Progenitor cell of endocrine pancreas (in vitro differentiated cells): Measurements from ENCODE around the gene KCNQ1. TPM values are rescaled to one million over a fixed set of nuclear protein-coding genes. Genes with fewer than 3 reads are reported as not detected.

ENCODE experiments used
- DNase-seq: peaks from one replicate; pipeline ENCODE4 v3.0.0; 2021; ENCODE audit warnings: low spot score; ENCODE audit not compliant: unreplicated experiment
- H3K27ac Mint-ChIP-seq: 2 replicates; pipeline ENCODE4 v1.8.0; 2021; ENCODE audit warnings: mild to moderate bottlenecking, moderate library complexity, mixed read lengths
- H3K27me3 Mint-ChIP-seq: 2 replicates; pipeline ENCODE4 v1.8.0; 2021; ENCODE audit warnings: mixed read lengths
- H3K36me3 Mint-ChIP-seq: 2 replicates; pipeline ENCODE4 v1.8.0; 2022; ENCODE audit warnings: mixed read lengths; ENCODE audit not compliant: insufficient read depth
- H3K4me1 Mint-ChIP-seq: 2 replicates; pipeline ENCODE4 v1.8.0; 2021; ENCODE audit warnings: low read depth, mixed read lengths
- H3K4me3 Mint-ChIP-seq: 2 replicates; pipeline ENCODE4 v1.8.0; 2021; ENCODE audit warnings: low read depth, mild to moderate bottlenecking, moderate library complexity, mixed read lengths
- H3K9me3 Mint-ChIP-seq: 2 replicates; pipeline ENCODE4 v1.8.0; 2021; ENCODE audit warnings: low read depth, mixed read lengths
- total RNA-seq: library from RNA; stranded (reverse); gene quantifications from 2 replicates; pipeline ENCODE4 v1.2.1, GENCODE V29; 2021
- TF ChIP-seq, protein P1 (sequence below): fragments of 200-600 bp; sonication (generic); IDR thresholded peaks from one replicate; pipeline ENCODE4 v1.5.0; 2021; ENCODE audit warnings: antibody characterized with exemption, mild to moderate bottlenecking; ENCODE audit not compliant: unreplicated experiment

Gene KCNQ1
- total RNA-seq, 1 donor from 2014 or later, result 3.3 TPM

- no peak for DNase-seq
- H3K27ac Mint-ChIP-seq, result peak overlapping the region; percentile 56
- H3K9me3 Mint-ChIP-seq, result no peaks in the 10 kb centered on the region
- peaks cover 18% of the 10 kb centered on the region for H3K4me1 Mint-ChIP-seq
- peaks cover 24% of the 10 kb centered on the region for H3K27me3 Mint-ChIP-seq
- no peak overlapping the region for H3K4me3 Mint-ChIP-seq
- TF ChIP-seq, protein P1, sequence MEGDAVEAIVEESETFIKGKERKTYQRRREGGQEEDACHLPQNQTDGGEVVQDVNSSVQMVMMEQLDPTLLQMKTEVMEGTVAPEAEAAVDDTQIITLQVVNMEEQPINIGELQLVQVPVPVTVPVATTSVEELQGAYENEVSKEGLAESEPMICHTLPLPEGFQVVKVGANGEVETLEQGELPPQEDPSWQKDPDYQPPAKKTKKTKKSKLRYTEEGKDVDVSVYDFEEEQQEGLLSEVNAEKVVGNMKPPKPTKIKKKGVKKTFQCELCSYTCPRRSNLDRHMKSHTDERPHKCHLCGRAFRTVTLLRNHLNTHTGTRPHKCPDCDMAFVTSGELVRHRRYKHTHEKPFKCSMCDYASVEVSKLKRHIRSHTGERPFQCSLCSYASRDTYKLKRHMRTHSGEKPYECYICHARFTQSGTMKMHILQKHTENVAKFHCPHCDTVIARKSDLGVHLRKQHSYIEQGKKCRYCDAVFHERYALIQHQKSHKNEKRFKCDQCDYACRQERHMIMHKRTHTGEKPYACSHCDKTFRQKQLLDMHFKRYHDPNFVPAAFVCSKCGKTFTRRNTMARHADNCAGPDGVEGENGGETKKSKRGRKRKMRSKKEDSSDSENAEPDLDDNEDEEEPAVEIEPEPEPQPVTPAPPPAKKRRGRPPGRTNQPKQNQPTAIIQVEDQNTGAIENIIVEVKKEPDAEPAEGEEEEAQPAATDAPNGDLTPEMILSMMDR, result no peak
- H3K36me3 Mint-ChIP-seq, result no peaks in the 10 kb centered on the region
Observed at GRCh38 chr11:2567026-2567671, 122.3 kb downstream of the KCNQ1 start.

- peaks cover 11% of the 10 kb centered on the region for H3K4me1 Mint-ChIP-seq
- no peak for DNase-seq
- H3K4me3 Mint-ChIP-seq, result no peak overlapping the region
- H3K36me3 Mint-ChIP-seq, result no peaks in the 10 kb centered on the region
- TF ChIP-seq, protein P1, result no peak
- peaks cover 23% of the 10 kb centered on the region for H3K27me3 Mint-ChIP-seq
- no peaks in the 10 kb centered on the region for H3K9me3 Mint-ChIP-seq
- no peak overlapping the region for H3K27ac Mint-ChIP-seq
Observed at GRCh38 chr11:2569321-2569721, 124.5 kb downstream of the KCNQ1 start.

GRCh38 chr11:2569731-2570210 lies 125.0 kb downstream of the KCNQ1 start:
- Mint-ChIP-seq H3K27me3 (peaks cover 20% of the 10 kb centered on the region), H3K27ac (no peak overlapping the region), H3K4me1 (peaks cover 11% of the 10 kb centered on the region), H3K4me3 (no peak overlapping the region), H3K36me3 (no peaks in the 10 kb centered on the region), H3K9me3 (no peaks in the 10 kb centered on the region)
- no peak for DNase-seq
- TF ChIP-seq, protein P1, result no peak

DNA sequence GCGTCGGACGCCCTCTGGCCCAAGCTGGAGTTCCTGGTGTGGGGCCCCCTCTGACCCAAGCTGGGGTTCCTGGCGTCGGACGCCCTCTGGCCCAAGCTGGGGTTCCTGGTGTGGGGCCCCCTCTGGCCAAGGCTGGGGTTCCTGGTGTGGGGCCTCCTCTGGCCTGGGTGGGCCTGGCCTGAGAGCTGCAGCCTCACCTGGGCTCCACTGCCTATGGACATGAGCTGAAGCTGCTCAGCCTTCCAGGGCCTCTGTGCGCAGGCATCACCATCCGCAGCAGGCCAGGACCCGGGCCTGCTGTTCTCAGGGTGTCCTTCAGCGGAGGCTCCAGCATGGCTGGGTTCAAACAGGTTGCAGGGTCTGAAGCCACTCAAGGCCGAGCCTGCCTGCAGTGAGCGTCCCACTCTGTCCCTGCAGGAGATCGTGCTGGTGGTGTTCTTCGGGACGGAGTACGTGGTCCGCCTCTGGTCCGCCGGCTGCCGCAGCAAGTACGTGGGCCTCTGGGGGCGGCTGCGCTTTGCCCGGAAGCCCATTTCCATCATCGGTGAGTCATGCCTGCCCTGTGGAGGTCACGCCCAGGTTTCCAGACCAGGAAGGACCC lies 125.5 kb downstream of the KCNQ1 start:
- H3K4me3 Mint-ChIP-seq, result no peak overlapping the region
- peaks cover 10% of the 10 kb centered on the region for H3K4me1 Mint-ChIP-seq
- DNase-seq, result no peak
- TF ChIP-seq, protein P1, result no peak
- no peaks in the 10 kb centered on the region for H3K9me3 Mint-ChIP-seq
- H3K36me3 Mint-ChIP-seq, result no peaks in the 10 kb centered on the region
- H3K27ac Mint-ChIP-seq, result no peak overlapping the region
- H3K27me3 Mint-ChIP-seq, result peaks cover 14% of the 10 kb centered on the region

DNA sequence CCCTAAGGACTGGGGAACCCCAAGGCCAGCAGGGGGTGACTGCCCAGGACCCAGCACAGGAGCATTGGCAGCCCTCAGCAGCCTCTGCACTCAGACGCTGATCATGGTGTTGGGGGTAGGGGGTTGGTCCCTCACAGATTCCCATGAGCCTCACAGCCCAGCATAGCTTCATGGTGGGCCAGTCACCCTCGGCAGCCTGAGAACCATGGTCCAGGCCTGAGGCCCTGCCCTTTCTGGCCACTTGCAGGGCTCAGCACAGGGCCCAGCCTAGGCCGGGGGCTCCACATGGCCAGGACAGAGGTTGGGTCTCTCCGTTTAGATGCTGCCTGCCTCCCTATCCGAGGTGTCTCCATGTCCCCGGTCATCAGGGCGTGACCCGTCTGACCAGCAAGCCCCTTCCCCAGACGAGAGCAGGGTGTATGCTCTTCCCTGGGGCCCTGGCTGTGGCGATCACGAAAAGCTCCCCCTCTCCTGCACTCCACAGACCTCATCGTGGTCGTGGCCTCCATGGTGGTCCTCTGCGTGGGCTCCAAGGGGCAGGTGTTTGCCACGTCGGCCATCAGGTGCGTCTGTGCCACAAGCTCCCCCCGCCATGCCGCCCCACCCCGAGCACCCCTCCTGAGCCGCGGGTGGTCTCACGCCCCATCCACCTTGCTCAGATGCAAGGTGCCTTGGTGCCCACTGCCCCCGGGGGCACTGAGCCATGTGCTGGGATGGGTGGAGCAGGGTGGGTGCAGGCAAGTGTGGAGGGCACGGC lies 126.2 kb downstream of the KCNQ1 start:
- no peak overlapping the region for H3K4me3 Mint-ChIP-seq
- H3K9me3 Mint-ChIP-seq, result no peaks in the 10 kb centered on the region
- no peaks in the 10 kb centered on the region for H3K36me3 Mint-ChIP-seq
- no peak for DNase-seq
- peaks cover 10% of the 10 kb centered on the region for H3K4me1 Mint-ChIP-seq
- H3K27me3 Mint-ChIP-seq, result peaks cover 17% of the 10 kb centered on the region
- TF ChIP-seq, protein P1, result no peak
- no peak overlapping the region for H3K27ac Mint-ChIP-seq
